Liver (tissue), 3 donors: ENCODE results near the gene JAKMIP1.

Source experiments
- CTCF ChIP-seq: fragments of 150-350 bp; IDR thresholded peaks from 2 replicates; pipeline ENCODE4 v1.5.1; 2017; ENCODE audit warnings: improper control_type of control experiment, low read depth, low read length; ENCODE audit not compliant: missing input control
- EGR1 ChIP-seq, 2 donors: IDR thresholded peaks; 2 replicates each; pipeline ENCODE4 v1.6.1; 2016 to 2018; ENCODE audit warnings: antibody characterized with exemption in 2 of 2, low read depth in 2 of 2
- HNF4G ChIP-seq: IDR thresholded peaks from 2 replicates; pipeline ENCODE4 v1.6.1; 2016; ENCODE audit warnings: antibody characterized with exemption
- JUND ChIP-seq, 2 donors: IDR thresholded peaks; 2 replicates each; pipeline ENCODE4 v1.6.1; 2016; ENCODE audit warnings: antibody characterized with exemption in 2 of 2
- RAD21 ChIP-seq, 2 donors: IDR thresholded peaks; 2 replicates each; pipeline ENCODE4 v1.6.1; 2016; ENCODE audit warnings: antibody characterized with exemption in 2 of 2, mild to moderate bottlenecking in 2 of 2
- SP1 ChIP-seq: IDR thresholded peaks from 2 replicates; pipeline ENCODE4 v1.6.1; 2018; ENCODE audit warnings: antibody characterized with exemption, mild to moderate bottlenecking
- ZBTB33 ChIP-seq: IDR thresholded peaks from 2 replicates; pipeline ENCODE4 v1.6.1; 2016; ENCODE audit warnings: antibody characterized with exemption
- TF ChIP-seq, protein P1 (sequence below): IDR thresholded peaks from 2 replicates; pipeline ENCODE4 v1.6.1; 2016; ENCODE audit warnings: antibody characterized with exemption
- TF ChIP-seq, protein P2 (sequence below): IDR thresholded peaks from 2 replicates; pipeline ENCODE4 v1.6.1; 2016; ENCODE audit warnings: antibody characterized with exemption, mild to moderate bottlenecking
- donor health status: healthy.
- donor health status: healthy.

GRCh38 chr4:6128221-6128850 lies 72.0 kb downstream of the JAKMIP1 start:
- no peak for TF ChIP-seq CTCF
- TF ChIP-seq, protein P1, sequence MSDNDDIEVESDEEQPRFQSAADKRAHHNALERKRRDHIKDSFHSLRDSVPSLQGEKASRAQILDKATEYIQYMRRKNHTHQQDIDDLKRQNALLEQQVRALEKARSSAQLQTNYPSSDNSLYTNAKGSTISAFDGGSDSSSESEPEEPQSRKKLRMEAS: no peak
- TF ChIP-seq HNF4G: no peak
- TF ChIP-seq, protein P2, sequence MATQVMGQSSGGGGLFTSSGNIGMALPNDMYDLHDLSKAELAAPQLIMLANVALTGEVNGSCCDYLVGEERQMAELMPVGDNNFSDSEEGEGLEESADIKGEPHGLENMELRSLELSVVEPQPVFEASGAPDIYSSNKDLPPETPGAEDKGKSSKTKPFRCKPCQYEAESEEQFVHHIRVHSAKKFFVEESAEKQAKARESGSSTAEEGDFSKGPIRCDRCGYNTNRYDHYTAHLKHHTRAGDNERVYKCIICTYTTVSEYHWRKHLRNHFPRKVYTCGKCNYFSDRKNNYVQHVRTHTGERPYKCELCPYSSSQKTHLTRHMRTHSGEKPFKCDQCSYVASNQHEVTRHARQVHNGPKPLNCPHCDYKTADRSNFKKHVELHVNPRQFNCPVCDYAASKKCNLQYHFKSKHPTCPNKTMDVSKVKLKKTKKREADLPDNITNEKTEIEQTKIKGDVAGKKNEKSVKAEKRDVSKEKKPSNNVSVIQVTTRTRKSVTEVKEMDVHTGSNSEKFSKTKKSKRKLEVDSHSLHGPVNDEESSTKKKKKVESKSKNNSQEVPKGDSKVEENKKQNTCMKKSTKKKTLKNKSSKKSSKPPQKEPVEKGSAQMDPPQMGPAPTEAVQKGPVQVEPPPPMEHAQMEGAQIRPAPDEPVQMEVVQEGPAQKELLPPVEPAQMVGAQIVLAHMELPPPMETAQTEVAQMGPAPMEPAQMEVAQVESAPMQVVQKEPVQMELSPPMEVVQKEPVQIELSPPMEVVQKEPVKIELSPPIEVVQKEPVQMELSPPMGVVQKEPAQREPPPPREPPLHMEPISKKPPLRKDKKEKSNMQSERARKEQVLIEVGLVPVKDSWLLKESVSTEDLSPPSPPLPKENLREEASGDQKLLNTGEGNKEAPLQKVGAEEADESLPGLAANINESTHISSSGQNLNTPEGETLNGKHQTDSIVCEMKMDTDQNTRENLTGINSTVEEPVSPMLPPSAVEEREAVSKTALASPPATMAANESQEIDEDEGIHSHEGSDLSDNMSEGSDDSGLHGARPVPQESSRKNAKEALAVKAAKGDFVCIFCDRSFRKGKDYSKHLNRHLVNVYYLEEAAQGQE: no peak
- TF ChIP-seq ZBTB33: no peak
- TF ChIP-seq SP1: no peak
- TF ChIP-seq EGR1 (IDR thresholded peaks at IDR 0.05; ENCODE audit: low read depth in 2 of 2): no peak
- TF ChIP-seq JUND (IDR thresholded peaks at IDR 0.05): no peak
- TF ChIP-seq RAD21 (IDR thresholded peaks at IDR 0.05): no peak
